Stimulated activated CD4-positive, alpha-beta T cell treated with anti-CD3 and anti-CD28 coated beads, Interleukin-15, amount 100 ng/mL, for 24 hours (primary cell): Measurements from ENCODE around the gene PSMB9.
"Not testable (repeated sequence)": the region's sequence is repeated elsewhere in the genome, so short reads cannot be mapped to it uniquely, and the experiment has no call there.

Experiments used
- DNase-seq: peaks from one replicate; pipeline ENCODE4 v3.0.0-alpha.2; 2020

PSMB9 gene

DNA sequence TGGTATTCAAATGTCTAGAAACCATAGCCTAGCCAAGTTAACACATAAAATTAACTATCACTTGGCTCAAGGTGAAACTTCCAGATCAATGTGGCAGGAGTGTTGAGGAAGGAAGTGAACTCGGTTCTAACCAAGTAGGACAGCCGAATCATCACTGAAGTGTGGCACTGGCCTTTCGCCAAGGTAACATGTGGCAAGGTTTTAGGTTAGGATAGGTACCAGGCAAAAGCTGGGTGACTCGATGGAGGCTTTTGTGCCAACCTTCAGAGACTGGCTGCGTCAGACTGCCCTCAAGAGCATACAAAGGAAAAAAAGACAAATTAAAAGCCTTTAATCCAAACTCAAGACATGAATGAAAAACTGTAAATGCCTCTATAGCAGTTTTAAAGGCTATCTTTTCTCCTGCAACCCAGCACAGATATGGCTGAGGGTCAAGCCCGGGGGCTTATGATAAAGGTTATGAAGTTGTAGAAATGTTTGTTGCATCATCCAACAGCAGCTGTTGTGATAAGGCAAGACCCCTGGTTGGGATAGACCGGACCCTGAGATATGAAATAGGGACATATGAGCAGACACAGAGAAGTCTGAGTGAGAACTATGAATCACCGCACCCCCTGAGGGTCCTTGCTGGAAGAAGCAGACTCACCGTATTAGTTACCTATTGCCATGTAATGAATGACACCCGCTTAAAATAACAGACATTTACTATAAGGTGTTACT is 11.9 kb downstream of the PSMB9 start:
- DNase-seq = no peak

DNA sequence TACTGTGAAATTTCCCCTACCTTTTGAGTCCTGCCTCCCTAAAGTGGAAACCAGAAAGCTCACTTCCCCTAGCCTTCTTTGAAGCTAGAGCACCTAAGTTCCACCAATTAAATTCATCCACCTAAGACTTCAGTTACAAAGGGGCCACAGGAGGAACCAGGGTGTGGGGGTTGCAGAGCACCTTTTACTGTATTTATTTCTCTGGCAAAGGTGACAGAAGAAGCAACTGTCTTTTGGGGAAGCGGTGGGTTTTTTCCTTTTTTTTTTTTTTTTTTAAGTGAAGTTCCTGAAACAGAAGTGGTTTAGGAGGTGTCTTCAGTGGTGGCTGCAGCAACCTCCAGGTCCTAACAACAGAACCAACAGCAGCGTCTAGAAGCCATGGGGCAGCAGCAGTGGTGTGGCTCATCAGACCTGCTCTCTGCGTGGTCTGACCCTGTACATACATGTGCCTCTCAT is 13.1 kb downstream of the PSMB9 start:
- DNase-seq = no peak

DNA sequence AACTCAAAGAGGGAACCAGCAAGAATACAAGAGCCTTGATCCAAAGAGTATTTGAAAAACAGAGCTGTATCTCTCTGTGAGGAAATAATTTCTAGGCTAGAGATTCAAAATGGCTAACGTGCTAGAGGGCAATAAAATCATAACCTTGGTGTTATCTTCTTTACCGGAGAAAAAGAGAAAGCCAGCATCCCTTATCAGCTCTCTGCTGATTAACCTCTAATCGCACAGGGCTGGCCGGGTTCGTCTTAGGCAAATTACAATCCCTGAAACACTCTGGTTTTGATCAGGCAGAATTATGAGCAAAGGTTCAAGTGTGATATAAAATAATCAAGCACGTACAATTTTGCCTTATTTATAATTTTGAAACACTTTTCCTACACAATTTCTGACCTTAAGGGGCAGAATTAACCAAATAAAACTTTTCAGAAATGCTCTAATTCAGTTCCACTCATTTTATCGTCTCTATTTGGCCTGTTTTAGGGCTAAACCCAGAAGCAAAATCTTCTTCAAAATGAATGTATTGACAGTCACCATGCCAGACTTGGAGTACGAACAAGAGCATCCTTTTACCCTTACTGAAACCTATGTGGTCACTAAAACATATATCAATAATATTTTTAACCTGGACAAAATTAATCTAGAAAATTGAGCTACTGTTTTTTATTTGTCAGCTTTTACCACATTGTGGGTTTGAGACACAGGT is 13.7 kb downstream of the PSMB9 start:
- no peak for DNase-seq

DNA sequence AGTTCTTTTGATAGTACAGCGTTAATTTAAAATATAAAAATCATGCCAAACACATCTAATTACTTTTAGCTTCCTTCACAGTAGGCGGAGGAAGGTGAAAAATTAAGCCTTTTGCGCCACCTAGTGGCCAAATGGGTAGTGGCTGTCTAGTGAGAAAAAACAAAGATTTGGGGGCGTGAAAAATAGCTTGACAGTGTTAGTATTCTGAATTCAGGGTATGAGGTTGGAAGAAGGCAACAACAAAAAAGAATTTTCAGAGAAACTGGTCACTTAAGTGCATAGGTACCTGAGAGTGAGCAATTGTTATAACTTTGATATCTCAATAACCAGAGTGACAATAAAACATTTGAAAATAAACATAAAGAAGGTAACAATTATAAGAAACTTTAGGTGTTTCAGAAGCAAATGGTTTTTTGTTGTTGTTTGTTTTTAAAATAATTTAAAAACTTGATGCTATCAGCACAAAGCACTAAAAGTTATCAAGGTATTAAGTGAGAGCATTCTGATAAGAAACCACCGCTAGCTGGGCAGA is 14.3 kb downstream of the PSMB9 start:
- DNase-seq = peak; percentile 90

DNA sequence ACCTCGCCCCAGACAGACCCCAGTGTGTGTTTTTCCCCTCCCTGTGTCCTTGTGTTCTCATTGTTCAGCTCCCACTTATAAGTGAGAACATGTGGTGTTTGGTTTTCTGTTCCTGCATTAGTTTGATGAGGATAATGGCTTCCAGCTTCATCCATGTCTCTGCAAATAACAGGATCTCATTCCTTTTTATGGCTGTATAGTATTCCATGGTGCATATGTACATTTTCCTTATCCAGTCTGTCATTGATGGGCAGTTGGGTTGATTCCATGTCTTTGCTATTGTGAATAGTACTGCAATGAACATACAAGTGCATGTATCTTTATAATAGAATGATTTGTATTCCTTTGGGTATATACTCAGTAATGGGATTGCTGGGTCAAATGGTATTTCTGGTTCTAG is 20.0 kb downstream of the PSMB9 start:
- DNase-seq = not testable (repeated sequence)

DNA sequence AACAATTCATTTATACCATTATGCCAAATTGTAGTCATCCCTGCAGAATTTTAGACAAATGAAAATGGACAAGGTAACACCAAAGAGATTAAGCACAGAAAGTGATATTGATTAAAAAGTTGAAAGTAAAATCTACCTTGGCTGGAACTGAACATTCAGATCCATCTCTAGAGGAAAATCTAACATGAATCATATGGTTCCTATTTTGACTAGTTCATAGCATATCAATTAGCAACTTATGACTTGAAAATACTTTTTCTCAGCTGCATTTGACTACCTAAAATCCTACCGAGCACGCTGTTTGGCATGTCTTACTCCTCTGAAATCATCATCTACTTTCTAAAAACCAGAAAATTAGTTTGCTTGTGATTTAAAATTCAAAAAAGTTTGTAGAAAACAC is 22.6 kb downstream of the PSMB9 start:
- DNase-seq = no peak

DNA sequence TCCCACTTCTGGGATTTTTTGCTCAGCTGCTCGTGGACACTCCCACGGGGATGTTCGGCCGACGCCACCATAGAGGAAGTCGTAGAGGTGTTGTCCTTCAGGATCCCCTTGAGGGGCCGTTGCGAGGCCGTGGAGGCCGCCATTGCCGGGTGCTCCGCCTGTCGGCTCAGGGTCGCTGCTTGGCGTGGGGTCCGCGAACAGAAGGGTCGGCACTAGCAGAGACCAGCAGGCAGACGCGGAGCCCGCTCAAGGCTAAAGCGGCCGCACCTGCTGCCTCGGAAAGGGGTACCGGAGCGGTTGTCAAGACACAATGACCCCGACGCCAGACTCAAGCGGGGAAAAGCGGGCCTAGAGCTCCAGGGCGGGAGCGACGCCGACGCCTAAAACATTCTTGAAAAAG is 25.7 kb downstream of the PSMB9 start:
- no peak for DNase-seq

DNA sequence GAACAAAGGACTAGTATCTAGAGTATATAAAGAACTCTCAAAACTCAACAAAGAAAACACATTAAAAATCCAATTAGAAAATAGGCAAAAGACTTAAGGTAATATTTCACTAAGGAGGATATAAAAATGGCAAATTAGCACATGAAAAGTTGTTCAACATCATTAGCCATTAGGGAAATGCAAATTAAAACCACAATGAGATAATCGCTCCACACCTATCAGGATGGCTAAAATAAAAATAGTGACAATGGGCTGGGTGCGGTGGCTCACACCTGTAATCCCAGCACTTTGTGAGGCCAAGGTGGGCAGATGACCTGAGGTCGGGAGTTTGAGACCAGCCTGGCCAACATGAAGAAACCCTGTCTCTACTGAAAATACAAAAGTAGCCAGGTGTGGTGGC is 27.0 kb downstream of the PSMB9 start:
- DNase-seq = not testable (repeated sequence)

DNA sequence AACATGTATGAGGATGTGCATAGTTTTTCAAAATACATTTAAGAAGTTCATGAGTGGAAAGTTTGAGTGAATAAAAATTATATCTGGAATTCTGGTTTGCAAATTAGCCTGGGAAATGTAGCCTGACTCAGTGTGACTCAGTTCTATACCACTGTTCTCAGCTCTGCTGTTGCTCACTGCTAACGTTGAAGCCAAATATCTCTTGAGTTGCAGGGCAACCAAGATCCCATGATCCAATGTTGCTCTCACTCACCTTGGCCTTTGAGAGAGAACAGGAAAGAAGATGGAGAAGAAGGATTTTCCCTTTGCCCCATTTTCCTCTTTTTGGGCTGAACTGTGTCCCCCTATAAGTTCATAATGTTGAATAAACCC is 28.9 kb downstream of the PSMB9 start:
- no peak for DNase-seq

DNA sequence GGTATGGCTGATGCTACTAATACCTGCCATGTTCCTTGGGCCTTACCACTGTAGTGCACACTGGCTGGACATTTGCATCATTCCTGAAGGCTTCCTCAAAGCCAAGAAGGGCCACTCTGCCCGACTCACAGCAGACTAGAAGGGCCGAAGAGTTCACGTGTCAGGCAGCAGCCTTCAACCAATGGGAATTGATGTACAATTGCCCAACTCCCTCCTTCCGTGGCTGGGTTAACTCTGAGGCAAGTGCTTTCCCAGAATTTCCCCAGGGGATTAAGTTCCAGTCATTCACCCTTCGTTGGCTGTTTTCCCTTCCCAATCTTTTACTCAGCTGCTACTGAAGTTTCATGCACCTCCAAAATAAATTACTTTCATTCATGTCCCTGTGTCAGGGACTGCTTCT is 29.8 kb downstream of the PSMB9 start:
- no peak for DNase-seq

DNA sequence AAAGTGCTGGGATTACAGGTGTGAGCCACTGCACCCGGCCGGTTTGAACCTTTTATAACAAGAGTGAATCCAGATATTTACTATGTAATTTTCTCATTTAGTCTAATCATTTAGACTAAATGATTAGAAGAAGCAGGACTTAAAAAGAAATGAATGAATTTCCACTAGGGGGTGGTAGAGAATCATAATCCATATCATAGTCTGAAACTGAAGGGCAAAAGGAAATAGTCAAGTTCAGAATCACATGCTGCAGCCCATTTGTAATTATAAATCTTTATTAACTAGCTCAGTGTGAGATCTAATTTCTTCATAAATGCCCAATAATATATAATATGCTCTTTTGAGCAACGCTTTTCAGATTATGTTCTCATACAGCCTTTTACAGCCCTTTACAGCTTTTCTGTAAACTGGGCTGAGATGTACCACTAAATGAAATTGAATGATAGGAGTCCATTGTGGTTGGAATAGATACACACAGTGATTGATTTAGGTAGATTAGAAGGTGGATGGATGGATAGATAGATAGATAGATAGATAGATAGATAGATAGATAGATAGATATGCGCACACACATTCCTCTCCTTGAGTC is 31.8 kb downstream of the PSMB9 start:
- no peak for DNase-seq

DNA sequence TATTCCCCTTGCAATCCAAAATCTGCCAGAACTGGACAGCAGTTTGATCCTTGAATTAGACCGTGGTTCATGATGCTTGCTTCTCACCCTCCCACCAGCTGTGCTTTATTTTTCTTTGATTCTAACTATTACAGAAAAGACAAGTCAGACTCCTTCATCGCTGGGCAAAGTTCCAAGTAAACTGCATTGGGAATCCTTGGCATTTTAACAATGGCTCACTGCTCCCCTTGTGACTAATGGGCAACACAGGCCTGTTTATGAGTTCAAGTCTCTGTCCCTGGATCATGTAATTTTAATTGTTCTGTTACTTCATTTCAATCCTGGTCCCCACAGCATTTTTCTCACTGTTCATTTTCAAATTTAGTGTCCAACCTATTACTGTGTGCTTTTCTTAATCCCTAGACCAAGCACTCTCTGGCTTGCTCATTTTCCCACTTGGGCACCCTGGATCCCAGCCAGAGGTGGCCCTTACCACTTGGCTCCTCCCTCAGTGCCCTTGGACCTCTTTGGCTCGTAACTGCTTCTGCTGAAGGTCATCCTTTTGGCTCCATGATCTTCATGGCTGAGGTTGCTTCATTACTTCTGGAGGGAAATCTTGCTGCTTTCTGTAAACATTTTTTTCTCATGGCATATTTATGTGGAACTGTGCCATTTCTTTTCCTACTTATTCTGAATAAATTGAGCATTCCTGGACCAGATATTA is 32.8 kb downstream of the PSMB9 start:
- no peak for DNase-seq

DNA sequence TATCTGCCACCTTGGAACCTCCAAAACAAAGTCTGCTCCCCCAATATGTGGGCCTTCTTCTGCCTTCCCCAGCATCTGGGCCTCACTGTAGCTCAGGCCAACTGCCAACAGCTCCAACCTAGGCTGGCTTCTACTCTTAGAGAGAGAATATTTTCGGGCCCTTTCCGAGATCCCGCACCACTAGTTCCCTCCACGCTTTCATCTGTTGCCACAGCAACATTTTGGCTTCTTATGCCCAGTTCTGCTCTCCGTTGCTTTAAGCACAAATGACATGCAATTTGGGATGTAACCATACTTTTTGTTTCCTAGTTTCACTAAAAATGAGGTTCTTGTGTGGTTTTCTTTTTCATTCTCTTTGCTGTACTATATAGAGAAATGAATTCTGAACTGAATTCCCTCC is 33.6 kb downstream of the PSMB9 start:
- no peak for DNase-seq

DNA sequence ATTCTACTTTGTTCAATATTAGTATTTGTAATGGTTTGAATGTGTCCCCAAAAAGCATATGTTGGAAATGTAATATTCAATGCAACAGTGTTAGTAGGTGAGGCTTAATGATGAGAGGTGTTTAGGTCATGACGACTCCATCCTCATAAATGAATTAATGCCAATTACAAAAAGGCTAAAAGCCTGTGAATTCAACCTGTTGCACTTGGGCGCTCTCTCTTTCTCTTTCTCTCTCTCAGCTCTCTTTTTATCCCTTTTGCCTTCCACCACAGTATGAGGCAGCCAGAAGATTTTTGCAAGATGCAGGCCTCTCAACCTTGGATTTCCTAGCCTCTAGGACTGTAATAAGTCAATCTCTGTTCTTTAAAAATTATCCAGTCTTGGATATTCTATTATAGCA is 34.6 kb downstream of the PSMB9 start:
- DNase-seq = no peak

DNA sequence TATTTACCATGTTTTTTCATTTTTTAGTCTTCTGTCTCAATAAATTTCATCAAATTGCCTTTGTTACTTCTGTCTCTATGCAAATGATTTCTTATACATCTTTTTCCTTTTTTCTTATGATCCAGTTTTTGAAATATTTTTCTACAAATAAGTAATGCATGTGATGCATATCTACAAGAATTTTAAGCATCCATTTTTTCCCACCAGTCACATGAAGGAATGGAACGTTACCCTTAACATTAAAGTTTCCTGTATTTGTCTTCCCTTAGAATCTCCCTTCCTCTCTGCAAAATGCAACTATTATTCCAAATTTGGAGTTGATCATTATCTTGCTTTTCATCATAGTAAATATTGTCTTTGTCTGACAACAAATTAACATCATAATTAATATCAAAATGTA is 35.5 kb downstream of the PSMB9 start:
- no peak for DNase-seq

DNA sequence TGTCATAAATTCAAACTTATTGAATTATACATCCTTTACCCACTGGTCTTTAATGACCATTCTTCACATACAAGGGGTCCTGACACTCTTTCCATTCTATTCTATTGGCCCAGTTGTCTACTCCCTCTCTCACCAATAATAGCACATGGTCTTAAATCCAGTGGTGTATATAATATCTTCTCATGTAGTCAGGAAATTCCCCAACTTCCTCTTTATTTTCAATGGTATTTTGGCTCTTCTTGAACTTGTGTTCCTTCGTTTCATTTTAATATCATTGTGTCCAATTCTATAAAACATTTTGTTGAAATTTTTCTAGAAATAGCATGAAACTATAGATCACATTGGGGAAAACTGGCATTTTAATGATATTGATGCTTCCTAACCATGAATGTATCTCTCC is 36.8 kb downstream of the PSMB9 start:
- DNase-seq = no peak

DNA sequence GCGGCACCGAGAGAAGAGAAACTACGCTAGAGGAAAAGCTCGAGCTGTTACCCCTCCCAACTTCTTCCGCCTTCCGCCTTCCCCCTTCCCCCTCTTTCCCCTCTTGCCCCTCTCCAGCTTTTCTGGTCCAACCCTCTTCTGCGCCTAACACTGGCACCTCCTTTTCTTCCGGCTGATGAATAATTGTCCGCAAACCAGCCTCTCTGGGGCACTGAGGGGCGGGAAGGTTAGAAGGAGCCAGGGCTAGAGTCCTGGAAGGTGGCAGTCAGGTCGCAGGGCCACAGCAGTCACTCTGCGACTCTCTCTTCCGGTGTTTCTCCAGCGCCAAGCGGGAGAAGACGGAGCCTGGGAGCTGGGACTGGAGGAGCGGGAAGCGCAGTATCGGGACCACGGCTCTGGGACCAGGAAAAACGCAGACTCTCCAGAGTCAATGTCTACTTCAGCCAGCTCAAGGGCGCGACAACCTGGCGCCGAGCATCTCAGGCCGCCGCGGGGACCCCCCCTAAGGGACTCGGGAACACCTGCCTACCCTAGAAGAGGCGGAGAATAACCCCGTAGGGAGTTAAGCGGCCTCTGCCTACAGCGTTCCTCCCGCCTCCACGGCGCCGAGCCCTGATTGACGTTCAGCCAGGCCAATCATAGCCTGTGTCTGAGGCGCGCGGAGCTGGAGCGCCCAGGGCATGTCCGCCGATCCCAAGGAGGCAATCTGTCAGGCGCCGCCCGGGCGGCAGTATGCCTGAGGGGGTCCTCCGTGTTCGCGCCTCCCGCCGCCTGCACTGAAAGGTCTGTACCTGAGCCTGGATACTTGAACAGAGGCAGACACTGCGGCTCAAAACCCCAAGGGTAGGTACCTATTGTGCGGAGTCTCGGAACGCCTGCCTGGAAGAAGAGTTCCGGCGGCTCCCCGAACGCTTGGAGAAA is 40.4 kb downstream of the PSMB9 start:
- DNase-seq = peak; percentile 96

DNA sequence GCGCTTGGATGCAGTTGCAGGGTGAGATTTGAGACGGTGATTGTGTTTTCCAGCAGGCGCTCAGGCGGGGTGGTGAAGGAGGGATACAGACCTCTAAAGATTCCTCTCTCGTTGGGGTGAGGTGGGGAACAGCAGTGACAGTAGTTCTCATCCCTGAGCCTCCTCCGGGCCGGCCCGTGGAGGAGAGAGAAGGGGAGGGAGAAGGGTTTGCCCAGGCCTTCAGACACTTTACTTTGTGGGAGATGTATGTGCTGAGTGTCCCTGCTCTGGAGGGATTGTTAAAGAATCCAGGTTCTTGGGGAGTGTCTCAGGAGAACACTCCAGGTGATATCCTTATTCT is 41.0 kb downstream of the PSMB9 start:
- DNase-seq = no peak

DNA sequence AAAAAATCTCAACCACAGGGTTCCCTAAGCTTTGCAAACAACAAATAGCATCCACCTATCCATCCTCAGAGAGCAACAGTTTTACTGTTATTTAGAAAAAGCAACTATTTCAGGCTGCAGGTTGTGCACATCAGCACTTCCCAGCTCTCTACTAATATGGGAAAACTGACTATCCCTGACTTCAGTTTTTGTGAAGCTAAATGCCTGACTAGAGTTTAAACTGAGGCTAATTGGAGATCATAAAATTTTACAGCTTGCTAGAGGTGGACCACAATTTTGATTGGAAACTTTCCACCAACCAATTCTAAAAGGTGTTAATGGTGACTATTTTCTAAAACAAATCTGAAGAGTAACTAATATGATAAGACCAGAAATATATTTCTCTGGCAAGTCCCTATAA is 50.0 kb downstream of the PSMB9 start:
- no peak for DNase-seq

DNA sequence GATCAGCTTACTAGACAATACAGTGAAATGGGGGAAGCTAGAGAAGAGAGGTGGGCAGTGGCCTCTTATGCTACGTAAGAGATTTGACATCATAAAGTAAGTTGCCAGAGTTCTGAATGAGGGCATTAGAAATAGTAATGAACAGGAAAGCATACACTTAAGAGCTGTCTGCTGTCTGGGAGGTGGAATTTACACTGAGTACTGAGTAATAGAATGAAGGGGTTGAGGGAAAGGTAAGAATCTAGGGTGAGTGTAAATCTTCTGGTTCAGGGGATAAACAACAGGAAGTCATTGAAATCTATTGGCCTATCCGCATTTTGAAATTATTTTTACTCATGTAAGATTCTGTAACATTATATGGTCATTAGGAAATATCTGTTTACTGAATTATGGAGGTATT is 51.1 kb downstream of the PSMB9 start:
- no peak for DNase-seq

DNA sequence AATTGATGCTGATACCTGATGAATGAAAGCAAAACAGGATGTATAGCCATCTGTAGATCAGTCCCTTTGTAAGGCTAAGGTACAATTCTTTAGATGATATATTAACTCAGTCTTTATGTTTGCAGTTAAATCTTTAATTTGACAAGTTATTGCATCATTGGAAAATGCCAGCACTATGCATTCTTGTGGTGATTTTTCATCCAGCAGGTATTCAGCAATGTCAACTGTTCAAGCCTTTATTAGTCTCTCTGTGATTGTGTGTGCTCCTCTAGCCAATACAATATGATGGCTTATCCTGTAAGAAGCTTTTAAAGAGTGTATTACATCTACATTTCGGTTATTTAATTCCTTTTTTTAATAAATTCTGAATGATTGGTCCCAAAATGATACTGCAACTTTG is 52.5 kb downstream of the PSMB9 start:
- DNase-seq = no peak

DNA sequence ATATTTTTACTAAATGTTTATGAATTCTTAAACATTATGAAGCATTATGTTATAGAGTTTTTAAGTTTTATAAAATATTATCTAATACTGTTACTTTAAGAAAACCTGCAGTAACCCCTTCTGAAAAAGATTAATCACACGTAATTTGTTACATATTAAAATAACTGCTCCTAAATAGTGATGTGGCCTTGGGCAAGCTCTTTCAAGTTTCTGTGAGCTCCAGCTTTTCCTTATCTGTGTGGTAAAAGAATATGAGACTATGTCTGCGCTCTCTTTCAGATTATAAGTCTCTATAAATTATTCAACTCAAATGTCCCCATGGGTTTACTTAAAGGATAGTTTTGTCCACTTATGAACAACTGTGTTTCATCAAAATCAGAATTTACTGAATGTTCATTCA is 54.9 kb downstream of the PSMB9 start:
- no peak for DNase-seq
